K562 (cell line): ENCODE measurements around the gene GEMIN2. TPM values are rescaled to one million over a fixed set of nuclear protein-coding genes. Genes with fewer than 3 reads are reported as not detected.
A peak's percentile ranks its signal among the peaks of the same experiment; 100 is the strongest.

Experiments
- BCOR ChIP-seq: fragments of 450-650 bp; IDR thresholded peaks from 2 replicates; pipeline ENCODE4 v1.6.1; 2016
- CXXC5 ChIP-seq: fragments of 250-450 bp; sonication (Bioruptor Pico); IDR thresholded peaks from 2 replicates; pipeline ENCODE4 v1.8.0; 2022; ENCODE audit warnings: inconsistent platforms, mild to moderate bottlenecking, moderate library complexity
- FOXA3 ChIP-seq, 2 experiments: fragments of 450-650 bp in 1 of 2; sonication (generic) in 1 of 2; formaldehyde crosslinking; IDR thresholded peaks in 1 of 2; conservative IDR thresholded peaks in 1 of 2; 2 replicates each; pipeline versions ENCODE4 v1.4.0 to v1.8.0; 2020 to 2022; ENCODE audit warnings: mild to moderate bottlenecking in 2 of 2, missing genetic modification reagents in 1 of 2
- KAT2B ChIP-seq: IDR thresholded peaks from one replicate; pipeline ENCODE4 v1.6.1; 2012; ENCODE audit warnings: low read depth, mild to moderate bottlenecking, control low read depth, inconsistent platforms, low read length, moderate library complexity
- KAT7 ChIP-seq: sonication (generic); formaldehyde crosslinking; IDR thresholded peaks from 2 replicates; pipeline ENCODE4 v1.8.0; 2022; ENCODE audit warnings: missing genetic modification reagents, mild to moderate bottlenecking, borderline replicate concordance
- KLF6 ChIP-seq: fragments of 250-450 bp; sonication (Bioruptor Pico); IDR thresholded peaks from 2 replicates; pipeline ENCODE4 v1.4.0; 2020; ENCODE audit warnings: mild to moderate bottlenecking, moderate library complexity, borderline replicate concordance
- PHF8 ChIP-seq: fragments of 200-600 bp; sonication (generic); IDR thresholded peaks from 2 replicates; pipeline ENCODE4 v1.6.1; 2012; ENCODE audit warnings: mixed run types, mild to moderate bottlenecking, inconsistent platforms, low read length, moderate library complexity, borderline replicate concordance
- POLR2H ChIP-seq: IDR thresholded peaks from 2 replicates; pipeline ENCODE4 v1.6.1; 2016; ENCODE audit warnings: missing genetic modification characterization, low read depth, mild to moderate bottlenecking, control low read depth, missing compliant biosample characterization, moderate library complexity
- SMARCE1 ChIP-seq: fragments of 450-650 bp; IDR thresholded peaks from 2 replicates; pipeline ENCODE4 v1.7.1; 2016; ENCODE audit warnings: mild to moderate bottlenecking
- TAF7 ChIP-seq: fragments of 450-650 bp; IDR thresholded peaks from 2 replicates; pipeline ENCODE4 v1.6.1; 2016; ENCODE audit warnings: missing genetic modification characterization, missing compliant biosample characterization
- XRCC5 ChIP-seq: fragments of 200-400 bp; formaldehyde crosslinking; IDR thresholded peaks from 2 replicates; pipeline ENCODE4 v1.6.1; 2017; ENCODE audit warnings: low read depth, mild to moderate bottlenecking, low read length
- polyA plus RNA-seq, 8 experiments: library from polyadenylated mRNA; depleted of rRNA in 4 of 8; stranded (reverse) in 5 of 8; unstranded in 3 of 8; fragments of >200 nt; fragmentation: Nextera tagmentation in 2 of 8; fragmentation: Illumina TruSeq in 1 of 8; extraction: Ambion mirVana in 2 of 8; extraction: Trizol in 1 of 8; gene quantifications; 2 replicates each; pipeline versions ENCODE4 v1.2.1 to v1.2.3, GENCODE V29; 2011 to 2014; ENCODE audit warnings: inconsistent platforms in 1 of 8, missing spikeins in 1 of 8
- total RNA-seq, 7 experiments: library from RNA; depleted of rRNA in 6 of 7; stranded (reverse); fragments of >200 nt in 6 of 7; fragmentation: Illumina TruSeq in 2 of 7; extraction: Trizol in 2 of 7; gene quantifications; 2 replicates each; pipeline versions ENCODE4 v1.2.1 to v1.2.3, GENCODE V29; 2011 to 2021; ENCODE audit warnings: low replicate concordance in 1 of 7
- TF ChIP-seq, protein P1 (sequence below): fragments of 450-650 bp; IDR thresholded peaks from 2 replicates; pipeline ENCODE4 v1.6.1; 2017; ENCODE audit warnings: antibody characterized with exemption
- TF ChIP-seq, protein P2 (sequence below): fragments of 450-650 bp; formaldehyde crosslinking; IDR thresholded peaks from 2 replicates; pipeline ENCODE4 v1.4.0; 2020; ENCODE audit warnings: mild to moderate bottlenecking, moderate library complexity
- TF ChIP-seq, protein P3 (sequence below): fragments of 200-800 bp; sonication (Bioruptor generic); IDR thresholded peaks from 2 replicates; pipeline ENCODE4 v1.6.1; 2017; ENCODE audit warnings: missing genetic modification characterization, missing compliant biosample characterization
- TF ChIP-seq, protein P4 (sequence below): sonication (generic); formaldehyde crosslinking; IDR thresholded peaks from 2 replicates; pipeline ENCODE4 v1.8.0; 2022; ENCODE audit warnings: mild to moderate bottlenecking, missing genetic modification reagents
- TF ChIP-seq, protein P5 (sequence below): sonication (generic); formaldehyde crosslinking; IDR thresholded peaks from 2 replicates; pipeline ENCODE4 v1.8.0; 2023; ENCODE audit warnings: mild to moderate bottlenecking, missing genetic modification reagents

GEMIN2 gene
- total and polyA plus RNA-seq, 9 of the 15 experiments (the other 6 are each of a cell fraction or from before 2014, with no cell fraction given): 23.0 to 87.6 (median 45.5) TPM

DNA sequence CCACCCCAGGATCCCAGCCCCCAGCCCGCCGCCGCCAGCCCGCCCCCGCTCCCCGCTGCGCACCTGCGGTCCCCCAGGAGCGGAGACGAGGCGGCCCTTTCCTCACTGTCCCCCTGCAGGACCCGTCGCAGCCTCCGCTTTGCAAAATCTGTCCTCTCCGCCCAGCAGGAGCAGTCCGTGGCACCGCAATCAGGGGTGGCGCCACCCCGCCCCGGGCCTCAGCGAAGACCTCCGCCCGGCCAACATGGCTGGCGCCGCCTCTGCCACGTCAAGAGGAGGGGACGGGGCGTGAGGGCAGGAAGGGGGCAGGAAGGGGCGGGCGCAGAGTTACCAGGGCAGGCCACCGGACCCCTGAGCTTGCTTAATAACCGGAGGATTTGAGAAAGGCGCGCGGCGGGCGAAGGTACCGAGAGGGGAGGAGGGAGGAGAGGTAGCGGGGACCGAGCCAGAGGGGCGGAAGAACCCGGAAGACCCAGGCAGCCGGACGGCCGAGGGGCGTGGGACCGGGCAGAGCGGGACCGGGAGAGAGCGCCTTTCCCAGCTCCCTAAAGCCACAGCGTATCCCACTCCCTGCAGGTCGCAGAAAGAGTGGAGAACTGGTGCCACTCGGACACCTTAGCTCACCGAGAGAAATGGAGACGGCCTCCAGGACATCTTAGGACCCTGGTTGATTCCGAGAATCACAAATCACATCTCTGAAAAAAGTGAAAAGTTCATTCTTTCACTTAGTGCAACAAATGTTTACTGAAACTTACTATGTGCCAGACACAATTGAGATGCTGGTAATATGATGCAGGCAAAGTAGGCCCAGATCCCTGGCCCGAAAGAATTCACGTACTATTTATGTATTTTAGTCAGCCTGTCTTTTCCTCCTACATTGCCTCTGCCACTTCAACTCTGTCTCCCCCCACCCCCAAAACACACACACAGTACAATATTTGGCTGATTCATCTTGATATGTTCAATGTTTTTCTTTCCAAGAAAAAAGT lies 10.9 kb upstream of the GEMIN2 start, which contains the start of gene SEC23A (continued):
- TF ChIP-seq KLF6 (CRISPR knock-in tag): peak; percentile 33; the same call in 1 of the 2 replicates
- TF ChIP-seq, protein P1, sequence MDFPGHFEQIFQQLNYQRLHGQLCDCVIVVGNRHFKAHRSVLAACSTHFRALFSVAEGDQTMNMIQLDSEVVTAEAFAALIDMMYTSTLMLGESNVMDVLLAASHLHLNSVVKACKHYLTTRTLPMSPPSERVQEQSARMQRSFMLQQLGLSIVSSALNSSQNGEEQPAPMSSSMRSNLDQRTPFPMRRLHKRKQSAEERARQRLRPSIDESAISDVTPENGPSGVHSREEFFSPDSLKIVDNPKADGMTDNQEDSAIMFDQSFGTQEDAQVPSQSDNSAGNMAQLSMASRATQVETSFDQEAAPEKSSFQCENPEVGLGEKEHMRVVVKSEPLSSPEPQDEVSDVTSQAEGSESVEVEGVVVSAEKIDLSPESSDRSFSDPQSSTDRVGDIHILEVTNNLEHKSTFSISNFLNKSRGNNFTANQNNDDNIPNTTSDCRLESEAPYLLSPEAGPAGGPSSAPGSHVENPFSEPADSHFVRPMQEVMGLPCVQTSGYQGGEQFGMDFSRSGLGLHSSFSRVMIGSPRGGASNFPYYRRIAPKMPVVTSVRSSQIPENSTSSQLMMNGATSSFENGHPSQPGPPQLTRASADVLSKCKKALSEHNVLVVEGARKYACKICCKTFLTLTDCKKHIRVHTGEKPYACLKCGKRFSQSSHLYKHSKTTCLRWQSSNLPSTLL: no peak
- TF ChIP-seq PHF8: peak; percentile 73
- TF ChIP-seq KAT7 (CRISPR knock-in tag): peak; percentile 66; the same call in 1 of the 2 replicates
- TF ChIP-seq KAT2B: no peak
- TF ChIP-seq, protein P2, sequence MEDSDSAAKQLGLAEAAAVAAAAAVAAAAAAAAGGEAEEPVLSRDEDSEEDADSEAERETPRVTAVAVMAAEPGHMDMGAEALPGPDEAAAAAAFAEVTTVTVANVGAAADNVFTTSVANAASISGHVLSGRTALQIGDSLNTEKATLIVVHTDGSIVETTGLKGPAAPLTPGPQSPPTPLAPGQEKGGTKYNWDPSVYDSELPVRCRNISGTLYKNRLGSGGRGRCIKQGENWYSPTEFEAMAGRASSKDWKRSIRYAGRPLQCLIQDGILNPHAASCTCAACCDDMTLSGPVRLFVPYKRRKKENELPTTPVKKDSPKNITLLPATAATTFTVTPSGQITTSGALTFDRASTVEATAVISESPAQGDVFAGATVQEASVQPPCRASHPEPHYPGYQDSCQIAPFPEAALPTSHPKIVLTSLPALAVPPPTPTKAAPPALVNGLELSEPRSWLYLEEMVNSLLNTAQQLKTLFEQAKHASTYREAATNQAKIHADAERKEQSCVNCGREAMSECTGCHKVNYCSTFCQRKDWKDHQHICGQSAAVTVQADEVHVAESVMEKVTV: no peak
- TF ChIP-seq XRCC5: 0 out of 2 replicates have a peak, but pooled peaks have one; percentile 23
- TF ChIP-seq BCOR: no peak
- TF ChIP-seq SMARCE1: 0 out of 2 replicates have a peak, but pooled peaks have one; percentile 24
- TF ChIP-seq, protein P3, sequence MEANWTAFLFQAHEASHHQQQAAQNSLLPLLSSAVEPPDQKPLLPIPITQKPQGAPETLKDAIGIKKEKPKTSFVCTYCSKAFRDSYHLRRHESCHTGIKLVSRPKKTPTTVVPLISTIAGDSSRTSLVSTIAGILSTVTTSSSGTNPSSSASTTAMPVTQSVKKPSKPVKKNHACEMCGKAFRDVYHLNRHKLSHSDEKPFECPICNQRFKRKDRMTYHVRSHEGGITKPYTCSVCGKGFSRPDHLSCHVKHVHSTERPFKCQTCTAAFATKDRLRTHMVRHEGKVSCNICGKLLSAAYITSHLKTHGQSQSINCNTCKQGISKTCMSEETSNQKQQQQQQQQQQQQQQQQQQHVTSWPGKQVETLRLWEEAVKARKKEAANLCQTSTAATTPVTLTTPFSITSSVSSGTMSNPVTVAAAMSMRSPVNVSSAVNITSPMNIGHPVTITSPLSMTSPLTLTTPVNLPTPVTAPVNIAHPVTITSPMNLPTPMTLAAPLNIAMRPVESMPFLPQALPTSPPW (CRISPR knock-in tag): peak; percentile 76
- 0 out of 2 replicates have a peak, but pooled peaks have one; percentile 49 for TF ChIP-seq TAF7 (tag)
- TF ChIP-seq CXXC5: peak; percentile 38; the same call in 1 of the 2 replicates
- TF ChIP-seq, protein P4, sequence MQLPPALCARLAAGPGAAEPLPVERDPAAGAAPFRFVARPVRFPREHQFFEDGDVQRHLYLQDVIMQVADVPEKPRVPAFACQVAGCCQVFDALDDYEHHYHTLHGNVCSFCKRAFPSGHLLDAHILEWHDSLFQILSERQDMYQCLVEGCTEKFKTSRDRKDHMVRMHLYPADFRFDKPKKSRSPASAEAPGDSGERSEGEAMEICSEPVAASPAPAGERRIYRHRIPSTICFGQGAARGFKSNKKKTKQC: no peak
- no peak for TF ChIP-seq FOXA3 (CRISPR knock-in tag; conservative IDR thresholded peaks at IDR 0.05 in 1 of 2, IDR thresholded peaks at IDR 0.05 in 1 of 2)
- peak; percentile 67 for TF ChIP-seq POLR2H (tag)
- TF ChIP-seq, protein P5, sequence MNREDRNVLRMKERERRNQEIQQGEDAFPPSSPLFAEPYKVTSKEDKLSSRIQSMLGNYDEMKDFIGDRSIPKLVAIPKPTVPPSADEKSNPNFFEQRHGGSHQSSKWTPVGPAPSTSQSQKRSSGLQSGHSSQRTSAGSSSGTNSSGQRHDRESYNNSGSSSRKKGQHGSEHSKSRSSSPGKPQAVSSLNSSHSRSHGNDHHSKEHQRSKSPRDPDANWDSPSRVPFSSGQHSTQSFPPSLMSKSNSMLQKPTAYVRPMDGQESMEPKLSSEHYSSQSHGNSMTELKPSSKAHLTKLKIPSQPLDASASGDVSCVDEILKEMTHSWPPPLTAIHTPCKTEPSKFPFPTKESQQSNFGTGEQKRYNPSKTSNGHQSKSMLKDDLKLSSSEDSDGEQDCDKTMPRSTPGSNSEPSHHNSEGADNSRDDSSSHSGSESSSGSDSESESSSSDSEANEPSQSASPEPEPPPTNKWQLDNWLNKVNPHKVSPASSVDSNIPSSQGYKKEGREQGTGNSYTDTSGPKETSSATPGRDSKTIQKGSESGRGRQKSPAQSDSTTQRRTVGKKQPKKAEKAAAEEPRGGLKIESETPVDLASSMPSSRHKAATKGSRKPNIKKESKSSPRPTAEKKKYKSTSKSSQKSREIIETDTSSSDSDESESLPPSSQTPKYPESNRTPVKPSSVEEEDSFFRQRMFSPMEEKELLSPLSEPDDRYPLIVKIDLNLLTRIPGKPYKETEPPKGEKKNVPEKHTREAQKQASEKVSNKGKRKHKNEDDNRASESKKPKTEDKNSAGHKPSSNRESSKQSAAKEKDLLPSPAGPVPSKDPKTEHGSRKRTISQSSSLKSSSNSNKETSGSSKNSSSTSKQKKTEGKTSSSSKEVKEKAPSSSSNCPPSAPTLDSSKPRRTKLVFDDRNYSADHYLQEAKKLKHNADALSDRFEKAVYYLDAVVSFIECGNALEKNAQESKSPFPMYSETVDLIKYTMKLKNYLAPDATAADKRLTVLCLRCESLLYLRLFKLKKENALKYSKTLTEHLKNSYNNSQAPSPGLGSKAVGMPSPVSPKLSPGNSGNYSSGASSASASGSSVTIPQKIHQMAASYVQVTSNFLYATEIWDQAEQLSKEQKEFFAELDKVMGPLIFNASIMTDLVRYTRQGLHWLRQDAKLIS (CRISPR knock-in tag): peak; percentile 80; the same call in 1 of the 2 replicates
